ENCODE measurements around the gene HNRNPD.

DNA sequence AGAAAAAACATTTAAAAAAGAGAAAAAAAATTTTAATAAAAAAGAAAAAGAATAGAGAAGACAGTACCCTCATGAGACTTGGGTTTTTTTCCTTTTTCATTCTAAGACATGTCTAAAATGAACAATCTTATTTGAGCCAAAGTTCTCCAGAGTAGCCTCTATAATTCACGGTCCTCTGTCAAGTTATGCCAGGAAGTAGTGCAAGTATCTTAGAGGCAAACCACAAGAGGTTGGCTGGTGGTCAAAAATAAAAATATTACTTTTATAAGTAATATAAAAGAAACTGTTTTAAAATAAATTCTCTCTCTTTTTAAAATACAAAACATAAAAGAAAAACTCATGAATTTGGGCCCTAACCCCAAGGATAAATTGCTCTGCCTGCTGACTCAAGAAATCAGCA, 29.9 kb upstream of the HNRNPD start:
- TF ChIP-seq CTCF (CRISPR knock-in tag; IDR thresholded peaks at IDR 0.05) (no peak), SP2 (CRISPR knock-in tag; IDR thresholded peaks at IDR 0.05) (no peak), ZNF280B (CRISPR knock-in tag; IDR thresholded peaks at IDR 0.05; ENCODE audit: borderline replicate concordance) (no peak), NR2F2 (IDR thresholded peaks at IDR 0.05; ENCODE audit: borderline replicate concordance, low read depth) (no peak)
- TF ChIP-seq, protein P1, sequence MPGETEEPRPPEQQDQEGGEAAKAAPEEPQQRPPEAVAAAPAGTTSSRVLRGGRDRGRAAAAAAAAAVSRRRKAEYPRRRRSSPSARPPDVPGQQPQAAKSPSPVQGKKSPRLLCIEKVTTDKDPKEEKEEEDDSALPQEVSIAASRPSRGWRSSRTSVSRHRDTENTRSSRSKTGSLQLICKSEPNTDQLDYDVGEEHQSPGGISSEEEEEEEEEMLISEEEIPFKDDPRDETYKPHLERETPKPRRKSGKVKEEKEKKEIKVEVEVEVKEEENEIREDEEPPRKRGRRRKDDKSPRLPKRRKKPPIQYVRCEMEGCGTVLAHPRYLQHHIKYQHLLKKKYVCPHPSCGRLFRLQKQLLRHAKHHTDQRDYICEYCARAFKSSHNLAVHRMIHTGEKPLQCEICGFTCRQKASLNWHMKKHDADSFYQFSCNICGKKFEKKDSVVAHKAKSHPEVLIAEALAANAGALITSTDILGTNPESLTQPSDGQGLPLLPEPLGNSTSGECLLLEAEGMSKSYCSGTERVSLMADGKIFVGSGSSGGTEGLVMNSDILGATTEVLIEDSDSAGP (CRISPR knock-in tag; IDR thresholded peaks at IDR 0.05; ENCODE audit: borderline replicate concordance) = no peak

All from HepG2 (cell line).